HL-60 (cell line): ENCODE results near the gene LPIN3.

Experiments
- CTCF ChIP-seq: IDR thresholded peaks from one replicate; pipeline ENCODE4 v1.5.1; 2011; ENCODE audit warnings: low read length, control low read depth, inconsistent platforms; ENCODE audit not compliant: insufficient read depth
- GABPA ChIP-seq: IDR thresholded peaks from 2 replicates; pipeline ENCODE4 v1.6.1; 2012; ENCODE audit warnings: low read depth
- POLR2AphosphoS5 ChIP-seq: IDR thresholded peaks from 2 replicates; pipeline ENCODE4 v1.6.1; 2012; ENCODE audit warnings: low read depth

DNA sequence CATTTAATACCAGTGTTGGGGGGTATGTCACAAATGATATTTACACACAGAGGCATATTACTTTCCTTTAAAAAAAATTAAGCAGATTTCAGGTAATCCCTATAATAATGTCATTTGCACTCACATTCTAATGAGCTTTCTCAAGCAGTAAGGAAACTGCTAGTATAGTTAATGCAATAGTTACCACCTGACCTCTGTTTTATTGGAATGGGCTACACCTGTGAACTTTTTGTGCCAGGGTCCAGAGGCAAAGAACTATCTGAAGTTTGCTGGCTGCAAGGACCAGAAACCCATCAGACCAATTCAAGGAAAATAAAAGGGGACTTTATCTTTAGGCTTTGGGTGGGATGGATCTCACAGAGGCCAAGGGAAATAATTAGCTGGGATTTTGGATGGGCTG lies 20.2 kb upstream of the LPIN3 start:
- no peak for TF ChIP-seq GABPA
- no peak for TF ChIP-seq CTCF
- no peak for TF ChIP-seq POLR2AphosphoS5
